Measurements from ENCODE around the gene NXNL2.

NXNL2 gene

GRCh38 chr9:88531920-88532698 is 2.9 kb upstream of the NXNL2 start:
- DNase-seq (ENCODE audit: low read depth in 2 of 2): peak in 1 of 2 experiments; percentile 23

- DNase-seq (ENCODE audit: low read depth in 2 of 2): peak in 1 of 2 experiments; percentile 20
Measured at GRCh38 chr9:88533951-88534455, 975 bp upstream of the NXNL2 start.

- no peak for DNase-seq (ENCODE audit: low read depth in 2 of 2)
Measured at GRCh38 chr9:88535226-88536022, 446 bp downstream of the NXNL2 start.

GRCh38 chr9:88536023-88536324 is 996 bp downstream of the NXNL2 start:
- DNase-seq (ENCODE audit: low read depth in 2 of 2): no peak

- no peak for DNase-seq (ENCODE audit: low read depth in 2 of 2)
Measured at GRCh38 chr9:88536951-88537760, 2.2 kb downstream of the NXNL2 start.

GRCh38 chr9:88537761-88538091 is 2.7 kb downstream of the NXNL2 start:
- peak in 1 of 2 experiments; percentile 35 for DNase-seq (ENCODE audit: low read depth in 2 of 2)

- no peak for DNase-seq (ENCODE audit: low read depth in 2 of 2)
Measured at GRCh38 chr9:88538311-88539085, 3.5 kb downstream of the NXNL2 start.

GRCh38 chr9:88539246-88539645 is 4.3 kb downstream of the NXNL2 start:
- DNase-seq (ENCODE audit: low read depth in 2 of 2): no peak

- no peak for DNase-seq (ENCODE audit: low read depth in 2 of 2)
Measured at GRCh38 chr9:88540251-88540763, 5.3 kb downstream of the NXNL2 start.

GRCh38 chr9:88544245-88544644 is 9.3 kb downstream of the NXNL2 start:
- DNase-seq (ENCODE audit: low read depth in 2 of 2): no peak

- no peak for DNase-seq (ENCODE audit: low read depth in 2 of 2)
Measured at GRCh38 chr9:88551546-88552137, 16.7 kb downstream of the NXNL2 start.

GRCh38 chr9:88553350-88553749 is 18.4 kb downstream of the NXNL2 start:
- no peak for DNase-seq (ENCODE audit: low read depth in 2 of 2)

- DNase-seq (ENCODE audit: low read depth in 2 of 2): no peak
Measured at GRCh38 chr9:88555268-88555980, 20.4 kb downstream of the NXNL2 start.

- no peak for DNase-seq (ENCODE audit: low read depth in 2 of 2)
Measured at GRCh38 chr9:88559661-88560060, 24.7 kb downstream of the NXNL2 start.

GRCh38 chr9:88567870-88568269 is 32.9 kb downstream of the NXNL2 start:
- DNase-seq (ENCODE audit: low read depth in 2 of 2): no peak

GRCh38 chr9:88571419-88571818 is 36.4 kb downstream of the NXNL2 start:
- no peak for DNase-seq (ENCODE audit: low read depth in 2 of 2)

- no peak for DNase-seq (ENCODE audit: low read depth in 2 of 2)
Measured at GRCh38 chr9:88572684-88573083, 37.7 kb downstream of the NXNL2 start.

- no peak for DNase-seq (ENCODE audit: low read depth in 2 of 2)
Measured at GRCh38 chr9:88574953-88575352, 40.0 kb downstream of the NXNL2 start.

GRCh38 chr9:88577256-88578120 is 42.5 kb downstream of the NXNL2 start:
- DNase-seq (ENCODE audit: low read depth in 2 of 2): no peak

Data from fibroblast of skin of left biceps (primary cell).